Measurements from ENCODE around the gene NACC2.

DNA sequence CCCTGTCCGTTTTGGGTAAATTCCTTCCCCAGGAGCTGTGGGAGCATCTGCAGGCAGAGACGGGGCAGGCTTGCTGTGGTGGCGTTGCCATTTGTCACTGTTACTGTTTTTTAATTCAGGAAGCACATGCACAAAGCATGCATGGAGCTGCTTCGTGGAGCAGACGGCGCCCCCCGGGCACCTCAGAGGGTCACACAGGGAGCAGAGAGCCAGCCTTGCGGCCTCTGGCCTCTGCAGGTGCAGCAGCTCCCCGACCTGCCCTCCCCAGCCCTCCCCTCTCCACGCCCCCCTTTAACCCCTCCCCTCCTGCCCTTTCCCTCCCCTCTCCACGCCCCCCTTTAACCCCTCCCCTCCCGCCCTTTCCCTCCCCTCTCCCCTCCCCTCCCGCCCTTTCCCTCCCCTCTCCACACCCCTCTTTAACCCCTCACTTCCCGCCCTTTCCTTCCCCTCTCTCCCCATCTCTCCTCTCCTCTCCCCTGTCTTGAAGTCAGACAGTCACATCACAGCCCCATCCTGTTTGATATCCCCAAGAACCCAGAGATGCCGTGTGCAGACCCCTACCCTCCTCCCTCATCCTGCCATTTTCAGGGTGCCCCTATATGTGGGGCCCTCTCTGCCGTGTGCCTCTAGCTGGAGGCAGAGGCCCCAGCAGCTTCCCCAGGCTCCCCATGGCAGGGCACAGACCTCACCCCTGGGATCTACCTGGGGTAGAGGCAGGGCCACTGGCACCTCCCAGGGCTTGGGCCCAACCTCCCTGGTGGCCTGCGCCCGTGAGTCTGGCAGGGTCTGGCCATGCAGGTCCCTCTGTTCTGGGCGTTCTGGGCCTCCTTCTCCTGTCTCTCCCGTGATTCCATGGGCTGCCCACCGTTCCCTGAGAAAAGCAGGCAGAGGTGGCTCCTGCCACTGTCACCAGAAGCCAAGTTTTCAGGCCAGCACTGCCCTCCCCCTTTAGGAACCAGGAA is 104.3 kb downstream of the NACC2 start:
- TF ChIP-seq, protein P1, sequence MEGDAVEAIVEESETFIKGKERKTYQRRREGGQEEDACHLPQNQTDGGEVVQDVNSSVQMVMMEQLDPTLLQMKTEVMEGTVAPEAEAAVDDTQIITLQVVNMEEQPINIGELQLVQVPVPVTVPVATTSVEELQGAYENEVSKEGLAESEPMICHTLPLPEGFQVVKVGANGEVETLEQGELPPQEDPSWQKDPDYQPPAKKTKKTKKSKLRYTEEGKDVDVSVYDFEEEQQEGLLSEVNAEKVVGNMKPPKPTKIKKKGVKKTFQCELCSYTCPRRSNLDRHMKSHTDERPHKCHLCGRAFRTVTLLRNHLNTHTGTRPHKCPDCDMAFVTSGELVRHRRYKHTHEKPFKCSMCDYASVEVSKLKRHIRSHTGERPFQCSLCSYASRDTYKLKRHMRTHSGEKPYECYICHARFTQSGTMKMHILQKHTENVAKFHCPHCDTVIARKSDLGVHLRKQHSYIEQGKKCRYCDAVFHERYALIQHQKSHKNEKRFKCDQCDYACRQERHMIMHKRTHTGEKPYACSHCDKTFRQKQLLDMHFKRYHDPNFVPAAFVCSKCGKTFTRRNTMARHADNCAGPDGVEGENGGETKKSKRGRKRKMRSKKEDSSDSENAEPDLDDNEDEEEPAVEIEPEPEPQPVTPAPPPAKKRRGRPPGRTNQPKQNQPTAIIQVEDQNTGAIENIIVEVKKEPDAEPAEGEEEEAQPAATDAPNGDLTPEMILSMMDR (IDR thresholded peaks at IDR 0.05) = no peak
- TF ChIP-seq EP300 (IDR thresholded peaks at IDR 0.05) = no peak

Data from esophagus muscularis mucosa (tissue), 3 donors.